ENCODE measurements around the gene TLL1. TPM values are rescaled to one million over a fixed set of nuclear protein-coding genes. Genes with fewer than 3 reads are reported as not detected.

TLL1 gene
- total RNA-seq, 1 experiment from 2014 or later: not detected

DNA sequence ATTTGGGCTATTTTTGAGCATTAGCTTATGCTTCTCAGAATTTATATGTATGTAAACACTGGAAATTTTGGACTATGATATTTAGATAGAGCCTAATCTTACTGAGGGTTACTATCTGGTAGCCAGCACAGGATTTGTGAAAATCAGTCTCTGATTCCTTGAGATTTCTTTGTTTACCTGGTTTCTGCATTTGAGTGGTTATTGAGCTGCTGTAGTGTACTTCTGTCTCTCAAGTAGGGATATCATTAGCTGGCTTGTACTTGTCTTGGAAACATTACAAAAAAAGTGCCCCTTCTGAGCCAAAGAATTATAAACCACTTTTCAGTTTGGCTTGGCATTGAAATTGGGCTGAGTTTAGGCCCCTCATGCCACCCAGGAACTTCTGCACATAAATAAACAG is 49.7 kb downstream of the TLL1 start:
- DNase-seq: no peak
- Histone ChIP-seq H2AFZ (ENCODE audit: low read length) (no peak overlapping the region), H2BK12ac (ENCODE audit: insufficient read length, low read depth, low read length) (no peak overlapping the region), H2BK15ac (ENCODE audit: low read depth, low read length) (no peak overlapping the region), H4K5ac (ENCODE audit: insufficient read length, low read depth, low read length) (no peak overlapping the region), H3K14ac (ENCODE audit: insufficient read depth, low read length) (no peak overlapping the region), H2BK5ac (ENCODE audit: insufficient read length, low read length) (no peak overlapping the region), H4K20me1 (ENCODE audit: control insufficient read depth, insufficient read depth, insufficient read length) (no peaks in the 10 kb centered on the region), H2BK20ac (ENCODE audit: low read depth, low read length, poor library complexity, severe bottlenecking) (no peak overlapping the region), H3K23ac (ENCODE audit: insufficient read length, low read depth, low read length) (no peak overlapping the region), H3K27me3 (ENCODE audit: insufficient read depth, low read length) (no peaks in the 10 kb centered on the region), H3K56ac (ENCODE audit: insufficient read length, low read depth, low read length) (no peak overlapping the region), H3T11ph (ENCODE audit: low read length) (no peak overlapping the region), H3K4me2 (ENCODE audit: insufficient read depth, insufficient read length, low read length) (no peak overlapping the region), H4K91ac (ENCODE audit: insufficient read length, low read depth, low read length) (no peak overlapping the region), H3K4ac (ENCODE audit: low read depth, low read length) (no peak overlapping the region), H3K23me2 (ENCODE audit: insufficient read length, low read depth, low read length, poor library complexity, severe bottlenecking) (no peaks in the 10 kb centered on the region), H3K79me2 (ENCODE audit: insufficient read depth, low read length) (no peaks in the 10 kb centered on the region), H3K9ac (ENCODE audit: extremely low read depth, insufficient read length, low read length) (no peak overlapping the region), H3K4me1 (ENCODE audit: insufficient read depth, low read length) (no peaks in the 10 kb centered on the region), H4K8ac (replicated peaks; ENCODE audit: insufficient read length, low read depth, low read length) (no peak overlapping the region), H3K18ac (ENCODE audit: insufficient read length, low read depth, low read length) (no peak overlapping the region), H3K9me3 (ENCODE audit: control insufficient read depth, low read depth, low read length) (no peaks in the 10 kb centered on the region), H3K79me1 (ENCODE audit: insufficient read depth, low read depth, low read length, poor library complexity, severe bottlenecking) (no peaks in the 10 kb centered on the region), H2BK120ac (ENCODE audit: low read depth, low read length, poor library complexity, severe bottlenecking) (no peak overlapping the region), H3K27ac (ENCODE audit: insufficient read length, low read depth, low read length) (no peak overlapping the region), H2AK5ac (ENCODE audit: insufficient read length, low read length) (no peak overlapping the region)
- TF ChIP-seq, protein P1, sequence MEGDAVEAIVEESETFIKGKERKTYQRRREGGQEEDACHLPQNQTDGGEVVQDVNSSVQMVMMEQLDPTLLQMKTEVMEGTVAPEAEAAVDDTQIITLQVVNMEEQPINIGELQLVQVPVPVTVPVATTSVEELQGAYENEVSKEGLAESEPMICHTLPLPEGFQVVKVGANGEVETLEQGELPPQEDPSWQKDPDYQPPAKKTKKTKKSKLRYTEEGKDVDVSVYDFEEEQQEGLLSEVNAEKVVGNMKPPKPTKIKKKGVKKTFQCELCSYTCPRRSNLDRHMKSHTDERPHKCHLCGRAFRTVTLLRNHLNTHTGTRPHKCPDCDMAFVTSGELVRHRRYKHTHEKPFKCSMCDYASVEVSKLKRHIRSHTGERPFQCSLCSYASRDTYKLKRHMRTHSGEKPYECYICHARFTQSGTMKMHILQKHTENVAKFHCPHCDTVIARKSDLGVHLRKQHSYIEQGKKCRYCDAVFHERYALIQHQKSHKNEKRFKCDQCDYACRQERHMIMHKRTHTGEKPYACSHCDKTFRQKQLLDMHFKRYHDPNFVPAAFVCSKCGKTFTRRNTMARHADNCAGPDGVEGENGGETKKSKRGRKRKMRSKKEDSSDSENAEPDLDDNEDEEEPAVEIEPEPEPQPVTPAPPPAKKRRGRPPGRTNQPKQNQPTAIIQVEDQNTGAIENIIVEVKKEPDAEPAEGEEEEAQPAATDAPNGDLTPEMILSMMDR (conservative IDR thresholded peaks at IDR 0.05): no peak
- Mint-ChIP-seq H3K9me3 (no peaks in the 10 kb centered on the region), H3K27me3 (ENCODE audit: low read depth) (no peaks in the 10 kb centered on the region), H3K4me1 (no peaks in the 10 kb centered on the region), H3K36me3 (ENCODE audit: insufficient read depth in 1 of 3, low read depth in 3 of 3) (no peaks in the 10 kb centered on the region), H3K27ac (no peak overlapping the region), H3K4me3 (no peak overlapping the region)
